Right cardiac atrium (tissue), 5 donors: Measurements from ENCODE around the gene LAMTOR1. TPM values are rescaled to one million over a fixed set of nuclear protein-coding genes. Genes with fewer than 3 reads are reported as not detected.
A peak's percentile ranks its signal among the peaks of the same experiment; 100 is the strongest.

Experiments used
- ATAC-seq, 2 donors: fragments of 200-7000 bp; cut with Tn5 transposase; one replicate each; pipeline versions ENCODE4 v1.8.0 to v1.9.1; 2020; ENCODE audit warnings: moderate library complexity in 2 of 2, mild to moderate bottlenecking in 1 of 2
- DNase-seq, 3 donors: peaks; one replicate each; pipeline ENCODE4 v3.0.0-alpha.2; 2020
- H3K27ac ChIP-seq: one replicate; pipeline ENCODE4 v1.5.1; 2013; ENCODE audit warnings: mild to moderate bottlenecking, low read length, control low read depth, moderate library complexity
- H3K27me3 ChIP-seq: one replicate; pipeline ENCODE4 v1.6.1; 2013; ENCODE audit not compliant: control insufficient read depth, insufficient read depth
- H3K4me1 ChIP-seq: one replicate; pipeline ENCODE4 v1.6.1; 2013; ENCODE audit warnings: low read length; ENCODE audit not compliant: control insufficient read depth, insufficient read depth
- H3K4me3 ChIP-seq: one replicate; pipeline ENCODE4 v1.5.1; 2013; ENCODE audit warnings: low read length, control low read depth
- H3K9me3 ChIP-seq: one replicate; pipeline ENCODE4 v1.6.1; 2013; ENCODE audit warnings: low read length; ENCODE audit not compliant: control insufficient read depth
- WGBS: extraction: QIAGEN DNeasy Blood & Tissue Kit; methylation state at CpG from one replicate; pipeline ENCODE4 v1.1.7; 2013; 5-methylcytosine and 5-hydroxymethylcytosine counted together
- intact Hi-C, 4 donors: fragments of 100-400 bp; cut with DNase I; formaldehyde crosslinking; loops; one replicate each; pipeline versions ENCODE4 v1.11.0 to v1.14.0; 2022 to 2023
- polyA plus RNA-seq: library from polyadenylated mRNA; stranded (reverse); fragments of 200-250 nt; gene quantifications from one replicate; pipeline ENCODE4 v1.2.3, GENCODE V29; 2013
- total RNA-seq, 4 donors: library from RNA; stranded (reverse); fragmentation: NEBNext Ultra II Directional; extraction: Animal tissue kit (Norgen Biotek cat#: 25700); gene quantifications; one replicate each; pipeline ENCODE4 v1.2.1, GENCODE V29; 2021
- donor health status: healthy with polysubstance abuse.
- donor health status: DM: no; HTN: yes; CAD: no.
- donor health status: DM: no; HTN: no; CAD: no.
- donor health status: DM: no; HTN: yes; CAD: no; lungs with severe emphysema.
- donor health status: DM: yes; HTN: yes; CAD: no.

Gene LAMTOR1
- total and polyA plus RNA-seq, 5 donors: 70.7 to 124 (median 84.4) TPM

DNA sequence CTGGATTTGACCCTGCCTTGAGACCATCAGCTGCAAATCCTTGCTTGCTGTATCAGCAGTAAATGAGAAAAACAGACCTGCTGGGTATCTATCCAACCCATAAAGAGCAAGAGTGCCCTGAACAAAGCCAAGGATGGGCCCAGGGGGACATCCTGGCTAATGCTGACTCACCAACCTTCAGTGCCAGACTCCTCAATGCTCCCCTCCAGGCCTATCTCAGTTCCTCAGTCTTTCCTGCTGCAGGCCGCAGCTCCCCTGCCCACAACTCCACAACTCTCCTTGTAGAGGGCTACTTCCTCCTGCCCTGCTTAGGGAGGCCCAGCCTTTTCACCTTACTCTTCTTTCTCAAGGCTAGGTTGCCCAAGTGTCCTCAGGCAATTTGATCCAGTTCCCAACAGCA lies 2.6 kb downstream of the LAMTOR1 start:
- Histone ChIP-seq H3K27me3 (no peaks in the 10 kb centered on the region), H3K9me3 (no peaks in the 10 kb centered on the region), H3K4me1 (peaks cover 12% of the 10 kb centered on the region), H3K27ac (no peak overlapping the region), H3K4me3 (no peak overlapping the region)
- intact Hi-C loops: no loop called here
- no peak for DNase-seq
- 54% methylated on average over 1 of the region's 1 CpG for WGBS
- no peak for ATAC-seq

DNA sequence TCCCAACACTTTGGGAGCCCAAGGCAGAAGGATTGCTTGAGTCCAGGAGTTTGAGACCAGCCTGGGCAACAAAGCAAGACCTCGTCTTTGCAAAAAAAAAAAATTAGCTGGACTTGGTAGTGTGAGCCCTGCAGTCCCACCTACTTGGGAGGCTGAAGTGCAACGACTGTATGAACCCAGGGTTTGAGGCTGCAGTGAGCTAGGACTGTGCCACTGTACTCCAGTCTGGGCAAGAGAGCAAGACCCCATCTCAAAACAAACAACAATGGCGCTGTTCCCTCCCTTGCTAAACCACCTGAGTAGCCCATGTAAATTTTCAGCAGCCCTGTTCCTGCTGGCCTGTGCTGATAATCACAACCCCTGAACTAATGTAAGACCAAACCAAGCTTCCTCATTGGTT lies 3.1 kb downstream of the LAMTOR1 start:
- no peak overlapping the region for H3K4me3 ChIP-seq

DNA sequence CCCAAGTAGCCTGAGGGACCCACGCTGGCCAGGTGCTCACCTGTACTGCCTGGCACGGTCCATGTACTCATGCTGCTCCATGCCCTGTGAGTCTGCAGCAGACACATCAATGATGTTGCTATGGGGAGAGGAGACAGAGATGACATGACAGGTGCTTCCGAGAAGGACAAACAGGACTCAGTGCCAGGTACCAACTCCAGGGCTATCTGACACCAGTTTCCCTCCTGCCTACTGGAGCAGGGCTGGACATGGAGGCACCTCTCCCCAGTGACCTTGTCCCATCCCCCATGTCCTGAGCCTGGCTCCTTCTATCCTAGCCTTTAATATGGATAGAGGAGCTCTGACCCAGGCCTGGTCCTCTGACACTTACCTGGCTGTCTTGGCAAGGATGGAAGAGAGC lies 4.4 kb downstream of the LAMTOR1 start:
- 96% methylated on average over 3 of the region's 3 CpGs for WGBS
- DNase-seq (no peak), ATAC-seq (no peak)
- H3K27me3 ChIP-seq: no peaks in the 10 kb centered on the region
- no peaks in the 10 kb centered on the region for H3K9me3 ChIP-seq
- no peak overlapping the region for H3K4me3 ChIP-seq
- H3K27ac ChIP-seq: no peak overlapping the region
- peaks cover 8% of the 10 kb centered on the region for H3K4me1 ChIP-seq
- intact Hi-C loops: no loop called here

More for the DNA sequence above, 3.1 kb downstream of the LAMTOR1 start:
- no peaks in the 10 kb centered on the region for H3K27me3 ChIP-seq
- WGBS: 82% methylated on average over 3 of the region's 3 CpGs
- H3K27ac ChIP-seq: no peak overlapping the region
- ATAC-seq (no peak), DNase-seq (no peak)
- no peaks in the 10 kb centered on the region for H3K9me3 ChIP-seq
- intact Hi-C loops: no loop called here
- H3K4me1 ChIP-seq: peaks cover 12% of the 10 kb centered on the region

DNA sequence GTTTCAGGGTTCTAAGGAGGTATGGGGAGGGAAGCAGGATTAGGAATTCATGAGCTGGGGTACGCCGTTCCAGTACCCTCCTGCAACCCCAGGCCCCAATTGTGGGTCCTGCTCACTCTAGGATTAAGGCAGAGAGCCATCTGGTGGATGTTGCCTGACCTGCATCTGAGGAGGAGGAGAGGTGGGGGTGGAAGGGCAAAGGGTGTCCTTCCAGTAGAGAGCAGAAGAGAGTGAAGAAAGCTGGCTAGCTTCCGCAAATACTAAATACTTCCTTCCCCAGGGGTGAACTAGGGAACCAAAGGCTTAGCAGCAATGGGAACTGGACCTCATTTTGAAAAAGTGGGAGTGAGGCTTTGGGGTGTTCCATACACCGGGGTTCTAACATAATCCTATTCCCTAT lies 11.8 kb downstream of the LAMTOR1 start:
- no peak overlapping the region for H3K4me3 ChIP-seq
- intact Hi-C loops: loop anchor here (2.0 to 5.0 kb wide), 2 partner anchors 66 to 69 kb away; no protein-coding TSS in a partner anchor
- DNase-seq: peak; percentile 69 to 84 (median 76)
- no peaks in the 10 kb centered on the region for H3K4me1 ChIP-seq
- peak; percentile 89 for ATAC-seq
- H3K9me3 ChIP-seq: no peaks in the 10 kb centered on the region
- WGBS: 29% methylated on average over 4 of the region's 4 CpGs
- H3K27ac ChIP-seq: no peak overlapping the region
- H3K27me3 ChIP-seq: no peaks in the 10 kb centered on the region

DNA sequence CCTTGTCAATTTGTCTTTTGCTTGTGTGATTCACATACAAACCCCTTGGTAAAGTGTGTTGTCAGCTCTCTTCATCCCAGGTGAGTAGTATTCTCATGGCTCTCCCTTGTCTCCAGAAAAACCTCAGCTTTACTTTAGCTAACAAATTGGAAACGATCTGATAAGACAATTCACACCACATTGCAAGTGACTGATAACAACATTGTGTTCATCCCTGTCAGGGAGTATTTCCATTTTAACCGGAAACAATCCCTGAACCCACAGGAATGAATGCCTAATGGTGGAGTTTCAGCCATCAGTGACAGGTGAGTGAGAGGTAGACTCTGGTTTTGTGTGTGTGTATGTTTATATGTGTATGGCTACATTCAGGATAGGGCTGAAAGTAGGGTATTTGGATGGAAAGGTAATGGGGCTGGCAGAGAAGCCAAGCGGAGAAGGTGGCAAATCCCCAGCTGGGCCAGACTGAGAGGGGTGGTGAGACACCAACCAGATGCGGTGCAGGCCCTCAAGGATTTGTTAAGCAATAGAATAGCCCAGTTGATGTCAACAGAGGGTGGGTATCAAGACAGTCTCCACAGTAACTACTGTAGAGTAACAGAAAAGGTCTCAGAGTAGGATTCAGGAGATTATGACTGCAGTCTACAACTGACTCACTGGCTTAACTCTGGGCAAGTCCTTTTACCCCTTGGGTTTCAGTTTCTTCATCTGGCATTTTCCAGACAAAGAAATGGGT lies 14.9 kb downstream of the LAMTOR1 start:
- Histone ChIP-seq H3K9me3 (no peaks in the 10 kb centered on the region), H3K4me1 (no peaks in the 10 kb centered on the region), H3K4me3 (no peak overlapping the region), H3K27ac (no peak overlapping the region), H3K27me3 (no peaks in the 10 kb centered on the region)
- ATAC-seq: no peak
- 75% methylated on average over 4 of the region's 4 CpGs for WGBS
- no peak for DNase-seq
- intact Hi-C loops: no loop called here

DNA sequence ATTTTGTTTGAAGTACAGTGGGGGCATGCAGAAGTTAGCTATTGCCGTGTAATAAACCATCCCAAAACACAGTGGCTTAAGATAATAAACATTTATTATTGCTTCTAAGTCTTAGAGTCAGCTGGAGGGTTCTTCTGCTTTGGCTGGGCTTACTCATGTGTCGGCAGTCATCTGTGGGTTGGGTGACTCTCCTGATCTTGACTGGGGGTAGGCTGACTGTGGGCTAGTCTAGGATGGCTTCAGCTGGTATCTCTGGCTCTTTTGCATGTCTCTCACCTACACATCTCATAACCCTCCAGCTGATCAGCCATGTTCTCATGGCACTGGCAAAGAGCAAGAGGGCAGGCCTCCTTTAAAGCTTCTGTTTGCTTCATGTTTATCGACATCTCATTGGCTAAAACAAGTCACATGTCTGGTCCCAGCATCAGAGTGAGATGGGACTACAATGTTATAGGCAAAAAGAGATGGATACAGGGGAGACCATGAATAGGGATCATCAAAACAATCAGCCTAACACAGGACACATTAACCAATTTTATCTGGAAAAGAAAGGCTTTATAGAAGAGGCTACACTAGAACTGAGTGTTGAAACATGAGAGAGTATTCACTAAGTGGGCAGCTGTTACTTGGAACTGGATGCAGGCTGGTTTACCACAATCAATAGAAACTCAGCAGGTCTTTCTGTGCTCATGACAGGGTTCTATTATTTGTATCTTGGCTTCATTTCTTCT lies 17.3 kb downstream of the LAMTOR1 start:
- no peaks in the 10 kb centered on the region for H3K4me1 ChIP-seq
- no peaks in the 10 kb centered on the region for H3K27me3 ChIP-seq
- no peak overlapping the region for H3K27ac ChIP-seq
- ATAC-seq: no peak
- H3K4me3 ChIP-seq: no peak overlapping the region
- DNase-seq: no peak
- intact Hi-C loops: no loop called here
- WGBS: 91% methylated on average over 3 of the region's 3 CpGs
- no peaks in the 10 kb centered on the region for H3K9me3 ChIP-seq

DNA sequence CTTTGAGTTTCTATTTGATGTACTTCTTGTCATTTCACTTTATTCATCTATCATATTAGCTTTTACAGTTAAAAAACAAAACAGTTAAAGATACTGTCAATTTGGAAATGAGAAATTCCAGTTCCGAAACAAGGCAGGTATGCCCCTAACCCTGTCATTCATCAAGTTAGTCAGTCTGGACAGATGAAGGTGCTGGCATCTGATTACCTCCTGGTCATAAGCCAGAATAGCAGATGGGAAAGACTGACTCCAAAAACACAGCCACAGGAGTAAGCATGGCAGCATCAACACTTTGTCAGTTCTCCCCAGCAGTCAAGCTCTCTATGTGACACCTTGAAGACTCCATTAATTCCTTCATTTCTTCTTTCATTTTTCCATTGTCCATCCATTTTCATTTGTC lies 18.1 kb downstream of the LAMTOR1 start:
- intact Hi-C loops: loop anchor here in 2 of 4 donors (5.0 kb wide), 2 partner anchors 43 to 58 kb away; no protein-coding TSS in a partner anchor
- DNase-seq (no peak), ATAC-seq (no peak)

DNA sequence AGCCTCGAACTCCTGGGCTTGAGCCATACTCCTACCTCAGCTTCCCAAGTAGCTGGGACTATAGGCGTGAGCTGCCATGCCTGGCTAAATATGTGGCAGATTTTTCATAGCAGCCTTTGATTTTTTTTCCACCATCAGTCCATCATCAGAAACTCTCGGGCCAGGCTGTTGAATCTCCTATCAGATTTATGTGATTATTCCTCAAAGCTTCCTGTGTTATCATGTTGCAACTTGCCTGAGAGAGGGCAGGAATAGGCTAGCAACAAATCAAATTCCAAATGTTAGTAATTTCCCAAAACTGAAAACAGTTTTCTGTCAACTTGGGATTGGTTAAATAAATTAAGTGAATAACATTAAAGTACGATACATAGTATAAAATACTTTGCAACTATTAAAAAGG lies 19.0 kb downstream of the LAMTOR1 start:
- H3K4me3 ChIP-seq: no peak overlapping the region
- H3K9me3 ChIP-seq: no peaks in the 10 kb centered on the region
- H3K4me1 ChIP-seq: no peaks in the 10 kb centered on the region
- intact Hi-C loops: loop anchor here in 2 of 4 donors (5.0 kb wide), 2 partner anchors 42 to 57 kb away; no protein-coding TSS in a partner anchor
- no peak for DNase-seq
- 86% methylated on average over 4 of the region's 4 CpGs for WGBS
- no peak overlapping the region for H3K27ac ChIP-seq
- ATAC-seq: no peak
- no peaks in the 10 kb centered on the region for H3K27me3 ChIP-seq

More for the DNA sequence above, 18.1 kb downstream of the LAMTOR1 start:
- no peaks in the 10 kb centered on the region for H3K9me3 ChIP-seq
- WGBS: 90% methylated on average over 1 of the region's 1 CpG
- H3K27me3 ChIP-seq: no peaks in the 10 kb centered on the region
- no peak overlapping the region for H3K27ac ChIP-seq
- H3K4me1 ChIP-seq: no peaks in the 10 kb centered on the region
- H3K4me3 ChIP-seq: no peak overlapping the region

DNA sequence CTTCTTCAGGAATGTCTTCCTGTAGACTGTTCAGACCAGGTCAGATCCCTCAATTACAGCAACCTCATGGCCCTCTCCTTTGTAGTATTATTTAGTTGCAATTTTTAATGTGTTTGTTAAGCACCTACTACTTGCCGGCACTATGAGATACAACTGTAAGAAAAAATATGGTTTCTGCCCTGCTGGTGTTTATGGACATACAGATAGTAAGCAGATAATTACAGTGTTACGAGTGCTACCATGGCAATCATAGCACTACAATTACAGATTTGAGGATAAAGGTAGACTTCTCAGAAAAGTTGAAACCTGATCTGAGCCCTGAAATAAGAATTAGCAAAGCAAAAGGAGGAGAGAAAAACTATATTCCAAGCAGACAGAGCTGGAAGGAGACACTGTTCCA lies 19.7 kb downstream of the LAMTOR1 start:
- 93% methylated on average over 2 of the region's 2 CpGs for WGBS
- no peak for ATAC-seq
- intact Hi-C loops: loop anchor here in 2 of 4 donors (5.0 kb wide), 2 partner anchors 41 to 56 kb away; no protein-coding TSS in a partner anchor
- no peaks in the 10 kb centered on the region for H3K4me1 ChIP-seq
- no peak for DNase-seq
- H3K4me3 ChIP-seq: no peak overlapping the region
- no peaks in the 10 kb centered on the region for H3K27me3 ChIP-seq
- no peaks in the 10 kb centered on the region for H3K9me3 ChIP-seq
- H3K27ac ChIP-seq: no peak overlapping the region

DNA sequence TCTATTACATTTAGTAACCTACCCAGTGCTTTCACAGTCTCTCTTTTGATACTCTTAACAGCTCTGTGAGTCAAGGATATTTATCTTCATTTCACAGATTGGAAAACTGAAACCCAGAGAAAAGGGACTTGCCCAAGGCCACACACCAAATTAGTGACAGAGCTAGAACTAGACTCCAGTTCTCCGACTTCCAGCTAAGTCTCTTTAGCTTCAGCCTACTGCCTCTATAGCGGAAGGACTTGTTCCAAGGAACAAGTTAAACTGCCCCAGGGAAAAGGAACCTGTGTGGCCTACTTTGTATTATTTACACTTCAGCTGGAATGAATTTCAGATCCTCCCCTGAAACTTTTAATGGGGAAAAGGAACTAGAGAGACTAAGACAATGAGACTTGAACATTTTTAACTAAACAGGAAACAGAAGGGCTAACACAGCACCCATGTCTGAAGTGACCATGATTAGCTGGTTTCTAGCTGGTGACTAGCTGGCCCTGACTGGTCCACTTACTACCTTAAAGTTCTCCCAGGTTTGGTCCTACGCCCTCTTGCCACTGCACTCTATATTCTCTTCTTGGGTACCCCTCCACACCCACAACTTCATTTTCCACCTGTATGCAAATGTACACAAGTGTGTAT lies 21.2 kb downstream of the LAMTOR1 start:
- Histone ChIP-seq H3K9me3 (no peaks in the 10 kb centered on the region), H3K27me3 (no peaks in the 10 kb centered on the region), H3K4me3 (no peak overlapping the region), H3K27ac (no peak overlapping the region), H3K4me1 (no peaks in the 10 kb centered on the region)
- intact Hi-C loops: loop anchor here in 2 of 4 donors (5.0 kb wide), 2 partner anchors 40 to 55 kb away; no protein-coding TSS in a partner anchor
- no peak for DNase-seq
- ATAC-seq: no peak
- WGBS: 93% methylated on average over 3 of the region's 3 CpGs

DNA sequence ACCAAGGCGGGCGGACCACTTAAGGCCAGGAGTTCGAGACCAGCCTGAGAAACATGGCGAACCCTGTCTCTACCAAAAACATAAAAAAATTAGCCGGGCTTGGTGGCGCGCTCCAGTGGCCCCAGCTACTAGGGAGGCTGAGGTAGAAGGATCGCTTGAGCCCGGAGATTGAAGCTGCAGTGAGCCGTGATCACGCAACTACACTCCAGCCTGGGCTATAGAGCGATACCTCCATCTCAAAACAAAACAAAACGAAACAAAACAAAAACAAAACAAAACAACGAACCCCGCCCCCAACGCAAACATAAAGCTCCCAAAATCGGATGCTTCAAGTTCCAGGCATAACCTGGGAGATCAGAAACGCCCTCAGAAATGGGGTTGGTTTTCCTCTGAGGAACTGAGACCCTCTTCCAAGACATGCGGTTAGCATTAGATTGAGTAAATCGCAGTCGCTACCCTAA lies 21.9 kb downstream of the LAMTOR1 start:
- Histone ChIP-seq H3K9me3 (no peaks in the 10 kb centered on the region), H3K27ac (peak overlapping the region; percentile 93), H3K27me3 (no peaks in the 10 kb centered on the region), H3K4me3 (peak overlapping the region; percentile 72), H3K4me1 (no peaks in the 10 kb centered on the region)
- WGBS: 74% methylated on average over 21 of the region's 21 CpGs
- DNase-seq: no peak
- intact Hi-C loops: loop anchor here in 2 of 4 donors (5.0 kb wide), 2 partner anchors 39 to 54 kb away; no protein-coding TSS in a partner anchor
- no peak for ATAC-seq
